ENCODE results near the gene TP53BP1. TPM values are rescaled to one million over a fixed set of nuclear protein-coding genes. Genes with fewer than 3 reads are reported as not detected.
"Not testable (repeated sequence)": the region's sequence is repeated elsewhere in the genome, so short reads cannot be mapped to it uniquely, and the experiment has no call there.

The TP53BP1 gene
- total RNA-seq = 10 to 100 TPM; 17.6 to 49.4 (median 29.0) TPM

GRCh38 chr15:43492673-43493601, at the start of gene TP53BP1:
Gene TP53BP1 (minus strand): TSS chr15:43493156. CDS start chr15:43493043, 113 bp downstream.
- peak within 1 kb of the TSS; percentile 58 for H3K27ac ChIP-seq
- peaks cover 23% of the 10 kb centered on the region for H3K4me1 ChIP-seq
- 1% methylated on average over 36 of the region's 54 CpGs for WGBS

GRCh38 chr15:43541785-43542184, 48.8 kb upstream of the TP53BP1 start:
- TF ChIP-seq POLR2AphosphoS5 (IDR thresholded peaks at IDR 0.05) = no peak
- no peak for TF ChIP-seq POLR2A (IDR thresholded peaks at IDR 0.05)
- no peak for TF ChIP-seq CTCF (IDR thresholded peaks at IDR 0.05)
- no peak for TF ChIP-seq EP300 (IDR thresholded peaks at IDR 0.05)
- DNase-seq (ENCODE audit: low spot score in 2 of 2) = no peak
- H3K4me3 ChIP-seq = no peak overlapping the region
- H3K9me3 ChIP-seq = no peaks in the 10 kb centered on the region
- no peaks in the 10 kb centered on the region for H3K4me1 ChIP-seq
- peaks cover 2% of the 10 kb centered on the region for H3K36me3 ChIP-seq
- H3K27ac ChIP-seq = no peak overlapping the region
- H3K27me3 ChIP-seq = no peaks in the 10 kb centered on the region

More at GRCh38 chr15:43492673-43493601, at the start of gene TP53BP1:
- Histone ChIP-seq H3K27me3 (no peaks in the 10 kb centered on the region), H3K9me3 (no peaks in the 10 kb centered on the region), H3K36me3 (peaks cover 21% of the 10 kb centered on the region), H3K4me3 (peak within 1 kb of the TSS; percentile 76)
- TF ChIP-seq POLR2AphosphoS5 (IDR thresholded peaks at IDR 0.05) (peak in 1 of 3 donors; percentile 32), POLR2A (IDR thresholded peaks at IDR 0.05) (no peak), EP300 (IDR thresholded peaks at IDR 0.05) (no peak)
- DNase-seq (ENCODE audit: low spot score in 2 of 2) = peak; percentile 99

- TF ChIP-seq CTCF (IDR thresholded peaks at IDR 0.05) = no peak
- no peak for TF ChIP-seq EP300 (IDR thresholded peaks at IDR 0.05)
- no peak for TF ChIP-seq POLR2A (IDR thresholded peaks at IDR 0.05)
- no peak for TF ChIP-seq POLR2AphosphoS5 (IDR thresholded peaks at IDR 0.05)
- WGBS = 61% methylated on average over 2 of the region's 2 CpGs
- H3K9me3 ChIP-seq = no peaks in the 10 kb centered on the region
- no peaks in the 10 kb centered on the region for H3K27me3 ChIP-seq
- H3K4me3 ChIP-seq = no peak overlapping the region
- no peaks in the 10 kb centered on the region for H3K4me1 ChIP-seq
- no peak for DNase-seq (ENCODE audit: low spot score in 2 of 2)
- H3K36me3 ChIP-seq = peaks cover 22% of the 10 kb centered on the region
- no peak overlapping the region for H3K27ac ChIP-seq
These were observed 45.1 kb upstream of the TP53BP1 start for GRCh38 chr15:43538091-43538490.

GRCh38 chr15:43534897-43535296, 41.9 kb upstream of the TP53BP1 start:
- no peak for DNase-seq (ENCODE audit: low spot score in 2 of 2)
- Histone ChIP-seq H3K4me3 (no peak overlapping the region), H3K9me3 (no peaks in the 10 kb centered on the region), H3K27me3 (no peaks in the 10 kb centered on the region), H3K36me3 (peaks cover 22% of the 10 kb centered on the region), H3K27ac (no peak overlapping the region), H3K4me1 (peaks cover 4% of the 10 kb centered on the region)
- WGBS = no CpG with 5 or more reads among the region's 3 CpGs
- TF ChIP-seq EP300 (IDR thresholded peaks at IDR 0.05) (no peak), CTCF (IDR thresholded peaks at IDR 0.05) (no peak), POLR2A (IDR thresholded peaks at IDR 0.05) (no peak), POLR2AphosphoS5 (IDR thresholded peaks at IDR 0.05) (no peak)

GRCh38 chr15:43532826-43533225, 39.9 kb upstream of the TP53BP1 start:
- DNase-seq (ENCODE audit: low spot score in 2 of 2) = not testable (repeated sequence)

GRCh38 chr15:43531018-43531670, 38.2 kb upstream of the TP53BP1 start:
- no peak for DNase-seq (ENCODE audit: low spot score in 2 of 2)
- H3K4me3 ChIP-seq = no peak overlapping the region
- no peak overlapping the region for H3K27ac ChIP-seq
- H3K36me3 ChIP-seq = peaks cover 23% of the 10 kb centered on the region
- H3K4me1 ChIP-seq = peaks cover 4% of the 10 kb centered on the region
- 43% methylated on average over 7 of the region's 7 CpGs for WGBS
- H3K27me3 ChIP-seq = no peaks in the 10 kb centered on the region
- TF ChIP-seq POLR2A (IDR thresholded peaks at IDR 0.05) = no peak
- TF ChIP-seq EP300 (IDR thresholded peaks at IDR 0.05) = no peak
- no peak for TF ChIP-seq CTCF (IDR thresholded peaks at IDR 0.05)
- TF ChIP-seq POLR2AphosphoS5 (IDR thresholded peaks at IDR 0.05) = no peak
- no peaks in the 10 kb centered on the region for H3K9me3 ChIP-seq

More at GRCh38 chr15:43532826-43533225, 39.9 kb upstream of the TP53BP1 start:
- not testable (repeated sequence) for H3K27me3 ChIP-seq, H3K4me3 ChIP-seq, H3K9me3 ChIP-seq, H3K4me1 ChIP-seq, H3K27ac ChIP-seq
- WGBS = 70% methylated on average over 5 of the region's 5 CpGs
- H3K36me3 ChIP-seq = peaks cover 19% of the 10 kb centered on the region
